Fibroblast of skin of right biceps (primary cell): ENCODE results near the gene RDH5.
A peak's percentile ranks its signal among the peaks of the same experiment; 100 is the strongest.

Source experiments
- DNase-seq: peaks from one replicate; pipeline ENCODE4 v3.0.0-alpha.2; 2013

RDH5 gene

GRCh38 chr12:55696796-55697462 is 23.3 kb upstream of the RDH5 start:
- DNase-seq: no peak

DNA sequence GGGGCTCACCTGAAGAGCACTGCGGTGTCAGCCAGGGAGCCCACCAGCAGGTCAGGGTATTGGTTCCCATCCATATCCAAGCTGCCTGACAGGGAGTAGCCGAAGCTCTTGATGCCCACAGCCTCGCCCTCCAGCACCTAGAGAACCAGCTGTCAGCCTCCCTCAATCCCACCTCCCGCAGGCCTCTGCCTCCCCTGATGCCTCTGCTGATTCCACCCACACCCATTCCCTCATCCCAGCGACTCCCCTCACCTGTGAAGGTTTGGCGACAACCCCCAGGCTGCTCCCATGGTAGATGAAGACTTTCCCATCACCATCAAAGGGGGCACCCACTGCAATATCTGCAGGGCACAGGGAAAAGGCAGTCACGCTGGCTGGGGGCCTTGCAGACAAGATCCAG is 22.5 kb upstream of the RDH5 start:
- no peak for DNase-seq

DNA sequence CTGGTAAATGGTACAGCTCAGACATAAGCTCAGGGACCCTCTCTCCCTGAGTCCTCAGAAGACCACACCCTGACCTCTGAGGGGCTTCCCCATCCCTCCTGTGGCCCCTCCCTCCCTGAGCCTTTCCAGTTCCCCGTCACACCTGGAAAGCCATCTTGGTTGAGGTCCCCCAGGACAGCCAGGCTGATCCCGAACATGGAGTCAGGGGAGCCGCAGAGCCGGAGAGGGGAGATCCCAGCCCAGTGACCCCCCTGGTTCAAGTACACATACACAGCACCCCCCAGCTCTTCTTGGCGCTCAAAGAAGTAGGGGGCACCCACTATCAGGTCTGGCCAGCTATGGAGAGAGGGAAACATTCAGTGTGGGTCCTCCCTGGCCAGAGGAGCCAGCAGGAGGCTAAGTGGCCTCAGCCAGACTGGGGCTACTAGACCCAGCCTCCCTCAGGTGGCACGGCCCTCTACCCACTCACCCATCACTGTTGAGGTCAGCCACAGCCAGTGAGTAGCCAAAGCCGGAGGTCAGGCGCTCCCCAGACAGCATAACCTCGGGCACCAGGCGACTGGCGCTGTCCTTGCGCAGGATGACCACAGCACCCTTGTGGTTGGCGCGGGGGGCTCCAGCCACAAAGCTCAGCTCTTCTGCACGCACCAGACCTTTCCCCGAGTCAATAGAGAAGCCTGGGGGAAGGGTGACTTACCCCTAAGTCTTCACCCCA is 21.8 kb upstream of the RDH5 start:
- DNase-seq: no peak

GRCh38 chr12:55698965-55699364 is 21.2 kb upstream of the RDH5 start:
- DNase-seq: no peak

- no peak for DNase-seq
Measured at GRCh38 chr12:55699471-55700055, 20.6 kb upstream of the RDH5 start.

DNA sequence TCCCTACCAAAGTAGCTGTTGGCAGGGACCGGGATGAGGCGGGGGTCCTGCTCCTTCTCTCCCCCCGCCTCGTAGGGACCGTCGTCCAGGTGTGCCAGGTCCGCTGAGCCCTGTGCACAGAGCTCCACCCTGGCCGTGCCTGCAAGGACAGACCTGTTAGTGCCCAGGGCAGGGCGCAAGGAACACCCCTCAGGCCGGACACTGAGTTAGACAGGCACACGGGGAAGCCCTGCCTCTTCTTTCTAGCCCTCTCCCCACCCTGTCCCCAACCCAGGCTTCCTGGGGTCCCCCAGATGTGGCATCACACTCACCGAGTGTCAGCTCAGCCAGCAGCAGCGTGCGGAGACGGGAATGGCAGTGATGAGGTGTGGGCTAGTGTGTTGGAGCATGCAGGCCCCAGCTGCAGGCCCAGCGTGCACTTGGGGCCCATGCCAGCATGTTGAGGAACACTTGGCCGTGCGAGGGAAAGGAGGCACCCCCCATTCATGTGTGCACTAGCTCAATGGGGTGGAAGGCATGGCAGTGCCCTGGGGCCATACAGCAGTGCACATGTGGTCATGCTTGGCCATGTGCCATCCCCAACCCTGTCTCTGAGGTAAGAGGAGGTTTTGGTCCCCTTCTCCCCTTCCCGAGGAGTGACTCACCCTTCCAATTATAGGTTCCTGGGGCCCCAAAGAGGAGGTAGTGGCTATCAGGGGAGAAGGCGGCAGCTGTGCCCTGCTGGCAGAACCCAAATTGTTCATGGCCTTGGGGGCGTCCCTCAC is 19.8 kb upstream of the RDH5 start:
- no peak for DNase-seq

GRCh38 chr12:55702861-55703260 is 17.3 kb upstream of the RDH5 start:
- DNase-seq: no peak

- no peak for DNase-seq
Measured at GRCh38 chr12:55703288-55703687, 16.9 kb upstream of the RDH5 start.

DNA sequence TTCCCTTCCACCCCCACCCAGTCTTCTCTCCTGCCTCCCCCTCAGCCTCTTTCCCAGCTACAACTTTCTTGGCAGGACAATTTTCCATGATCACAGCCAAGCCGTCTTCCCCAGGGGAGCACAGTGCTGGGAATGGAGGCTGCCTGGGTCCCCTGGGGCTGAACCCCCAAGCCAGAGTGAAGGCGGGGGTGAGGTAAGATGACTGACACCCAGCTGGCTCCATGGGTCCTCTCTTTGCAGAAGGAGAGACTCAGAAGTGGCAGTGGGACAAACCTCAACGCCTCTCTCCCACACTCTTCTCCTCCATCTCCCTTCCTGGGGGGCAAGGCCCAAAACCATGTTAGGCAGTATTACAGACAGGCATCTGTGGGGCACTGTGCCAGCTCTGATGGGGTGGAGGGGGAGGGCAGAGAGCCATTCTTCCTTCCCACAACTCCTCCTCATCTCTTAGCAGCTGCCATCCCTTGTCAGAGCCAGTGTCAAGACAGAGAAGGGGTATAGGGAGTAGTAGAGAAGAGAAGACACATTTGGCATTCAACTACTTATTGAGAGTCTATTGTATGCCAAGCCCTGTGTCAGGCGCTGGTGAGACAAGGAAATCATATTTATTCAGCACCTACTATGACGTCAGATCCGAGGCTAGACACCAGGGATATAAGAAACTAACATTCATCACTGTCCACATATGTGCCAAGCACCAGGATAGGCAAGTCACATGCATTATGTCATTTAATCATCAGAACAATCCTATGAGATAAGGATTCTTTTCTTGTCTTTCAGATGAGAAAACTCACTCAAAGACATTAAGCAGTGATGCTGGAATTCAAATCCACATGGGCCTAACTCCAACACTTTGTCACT is 16.1 kb upstream of the RDH5 start:
- DNase-seq: no peak

DNA sequence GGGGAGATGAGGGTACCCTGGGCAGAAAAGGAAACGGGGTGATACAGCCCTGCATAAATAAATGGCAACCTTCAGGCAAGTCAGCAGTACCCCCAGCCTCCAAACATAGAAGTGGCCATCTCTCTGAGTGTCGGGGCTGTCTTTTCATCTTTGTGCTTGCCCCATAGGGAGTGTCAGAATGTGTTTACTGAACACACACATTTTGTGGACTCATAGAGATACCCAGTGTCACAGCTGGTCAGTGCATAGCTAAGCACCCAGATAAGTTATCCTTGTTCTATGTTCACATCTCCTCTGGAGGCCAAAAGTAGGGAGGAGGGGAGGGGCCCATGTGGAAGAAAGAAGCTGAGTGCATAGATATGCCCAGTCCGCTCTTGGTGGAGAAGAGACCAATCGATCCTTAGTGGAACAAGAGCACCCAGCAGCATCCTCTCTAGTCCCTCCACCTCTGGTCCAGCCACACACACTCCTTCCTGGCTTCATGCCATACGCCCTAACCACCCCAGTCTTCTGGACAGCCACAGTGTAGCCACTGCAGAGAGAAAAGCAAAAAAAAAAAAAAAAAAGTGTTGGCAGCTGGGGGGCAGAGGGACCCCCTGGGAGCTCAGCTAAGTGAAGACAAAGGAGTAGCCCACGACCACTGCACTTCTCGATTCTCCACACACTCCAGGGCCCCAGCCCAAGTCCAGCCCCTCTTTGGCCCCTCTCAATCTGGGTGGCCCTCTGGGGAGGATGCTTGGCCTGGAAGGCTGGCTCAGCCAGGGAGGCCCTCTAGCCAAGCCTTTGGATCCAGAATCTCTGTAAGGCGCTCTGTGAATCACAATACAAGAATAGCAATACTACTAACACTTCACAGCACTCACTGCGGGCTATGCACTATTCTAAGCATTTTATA is 15.1 kb upstream of the RDH5 start:
- DNase-seq: no peak

DNA sequence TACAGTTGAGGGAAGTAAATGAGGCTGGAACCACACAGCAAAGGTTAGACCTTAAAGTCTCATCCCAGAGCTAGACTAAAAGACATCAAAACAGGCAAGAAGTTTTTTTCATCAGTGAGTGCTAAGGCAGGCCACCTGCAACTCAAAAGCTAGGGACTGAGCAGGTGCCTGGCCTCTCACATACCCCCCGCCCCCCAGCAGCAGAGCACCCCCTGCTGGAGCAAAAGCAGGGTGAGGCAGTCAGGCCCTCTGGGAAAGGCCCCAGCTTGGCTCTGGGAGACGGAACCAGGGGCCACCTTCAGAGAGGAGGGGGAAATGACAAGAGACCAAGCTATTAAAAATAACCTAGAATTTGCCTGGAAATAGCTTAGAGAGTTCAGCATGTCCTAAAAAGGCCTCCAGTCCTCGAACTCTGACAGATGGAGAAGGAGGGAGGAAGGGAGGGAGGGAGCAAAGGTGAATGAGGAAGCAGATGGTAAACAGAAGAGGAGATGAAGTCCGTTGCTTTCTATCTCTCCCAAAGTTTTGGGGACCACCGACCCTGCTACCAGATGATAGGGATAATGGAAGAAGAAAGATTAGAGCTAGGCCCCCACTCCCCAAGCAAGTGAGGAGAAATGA is 14.3 kb upstream of the RDH5 start:
- no peak for DNase-seq

DNA sequence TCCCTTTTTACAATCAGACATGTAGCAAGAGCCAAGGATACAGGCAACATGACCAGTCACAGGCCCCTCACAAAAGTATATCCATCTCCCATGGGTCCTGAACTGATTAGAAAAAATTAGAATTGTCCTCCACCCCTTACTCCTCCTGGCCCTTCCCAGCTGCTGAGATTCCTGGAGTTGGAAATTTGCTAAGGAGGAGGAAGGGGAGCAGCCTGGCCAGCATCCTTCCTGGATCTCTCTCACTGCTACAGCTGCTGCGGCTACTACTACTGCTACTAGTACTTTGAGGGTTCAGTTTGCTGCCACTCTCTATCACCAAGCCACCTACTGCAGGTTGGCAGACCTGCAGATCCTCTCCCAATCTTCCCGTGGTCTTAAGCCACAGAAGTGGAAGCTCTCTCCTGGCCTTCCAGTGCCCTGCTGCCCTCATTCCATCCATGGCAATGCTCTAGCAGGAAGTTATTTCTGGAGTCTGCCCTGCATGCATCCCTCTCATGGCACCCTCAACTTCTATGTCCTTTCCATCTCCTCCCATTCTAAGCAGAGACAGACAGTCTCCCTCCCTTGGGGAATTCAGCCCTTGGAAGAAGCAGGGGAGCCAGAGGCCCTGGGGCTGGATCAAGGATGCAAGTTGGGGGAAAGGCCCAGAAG is 13.5 kb upstream of the RDH5 start:
- no peak for DNase-seq

DNA sequence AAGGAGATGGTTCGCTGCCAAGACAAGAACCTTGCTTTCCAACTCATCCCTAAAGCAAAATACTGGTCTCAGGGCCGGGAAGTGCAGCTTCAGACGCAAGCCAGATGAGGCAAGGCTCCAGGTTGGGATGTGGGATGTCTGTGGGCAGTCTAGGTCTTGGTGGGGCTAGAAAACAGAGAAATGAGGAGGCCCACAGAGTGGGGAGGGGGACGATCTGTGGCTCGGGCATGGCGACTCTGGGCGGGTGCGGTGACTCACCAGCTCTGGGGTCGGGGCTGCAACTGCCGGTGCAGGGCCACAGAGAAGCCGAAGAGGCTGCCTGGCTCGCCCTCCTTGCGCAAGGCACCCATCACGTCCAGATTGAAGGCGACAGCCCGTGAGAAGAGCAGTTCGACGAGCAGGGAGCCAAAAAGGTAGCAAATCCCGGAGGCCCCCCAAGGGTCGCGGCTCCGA is 12.9 kb upstream of the RDH5 start:
- no peak for DNase-seq

GRCh38 chr12:55707841-55708694 is 12.1 kb upstream of the RDH5 start, which contains the start of gene ITGA7:
Gene ITGA7, minus strand, starts transcription at chr12:55707904. Its CDS starts 222 bp downstream, at chr12:55707682.
- DNase-seq: peak; percentile 28

- DNase-seq: no peak
Measured at GRCh38 chr12:55708695-55709233, 11.4 kb upstream of the RDH5 start.

- DNase-seq: peak; percentile 42
Measured at GRCh38 chr12:55711786-55712553, 8.2 kb upstream of the RDH5 start.

- no peak for DNase-seq
Measured at GRCh38 chr12:55712700-55713415, 7.3 kb upstream of the RDH5 start.
